Mesenchymal stem cell (in vitro differentiated cells and primary cell): ENCODE results near the gene EMX1.

Source experiments
- DNase-seq: peaks from one replicate; pipeline ENCODE4 v3.0.0-alpha.2; 2013
- H2AFZ ChIP-seq: one replicate; pipeline ENCODE4 v1.6.1; 2013; ENCODE audit warnings: low read depth, mild to moderate bottlenecking, control low read depth, inconsistent platforms, low read length, moderate library complexity
- H2AK5ac ChIP-seq: 2 replicates; pipeline ENCODE4 v1.6.1; 2013; ENCODE audit warnings: low read length, moderate library complexity, mild to moderate bottlenecking, inconsistent platforms; ENCODE audit not compliant: severe bottlenecking
- H2BK120ac ChIP-seq: one replicate; pipeline ENCODE4 v1.6.1; 2013; ENCODE audit warnings: low read depth, mild to moderate bottlenecking, inconsistent platforms, low read length, moderate library complexity
- H2BK12ac ChIP-seq, 2 experiments: one replicate each; pipeline ENCODE4 v1.6.1; 2013; ENCODE audit warnings: inconsistent platforms in 2 of 2, low read length in 2 of 2, mild to moderate bottlenecking in 2 of 2, moderate library complexity in 2 of 2, control low read depth in 1 of 2
- H2BK15ac ChIP-seq: one replicate; pipeline ENCODE4 v1.6.1; 2013; ENCODE audit warnings: mild to moderate bottlenecking, low read depth, inconsistent platforms; ENCODE audit not compliant: poor library complexity, severe bottlenecking
- H2BK5ac ChIP-seq: 2 replicates; pipeline ENCODE4 v1.6.1; 2013; ENCODE audit warnings: low read depth, mild to moderate bottlenecking, low read length, control low read depth, inconsistent platforms; ENCODE audit not compliant: poor library complexity, severe bottlenecking
- H3K14ac ChIP-seq, 2 experiments: one replicate each; pipeline ENCODE4 v1.6.1; 2013; ENCODE audit warnings: inconsistent platforms in 2 of 2, low read length in 2 of 2, control low read depth in 1 of 2, mild to moderate bottlenecking in 1 of 2, moderate library complexity in 1 of 2
- H3K18ac ChIP-seq, 2 experiments: one replicate each; pipeline ENCODE4 v1.6.1; 2013; ENCODE audit warnings: inconsistent platforms in 2 of 2, low read length in 2 of 2, control low read depth in 1 of 2, low read depth in 1 of 2, mild to moderate bottlenecking in 1 of 2
- H3K23ac ChIP-seq, 2 experiments: one replicate each; pipeline ENCODE4 v1.6.1; 2013; ENCODE audit warnings: inconsistent platforms in 2 of 2, low read length in 2 of 2, mild to moderate bottlenecking in 2 of 2, moderate library complexity in 2 of 2, control low read depth in 1 of 2
- H3K27ac ChIP-seq: 2 replicates; pipeline ENCODE4 v1.5.1; 2013; ENCODE audit warnings: mild to moderate bottlenecking, moderate library complexity, low read length, control low read depth, inconsistent platforms; ENCODE audit not compliant: poor library complexity, severe bottlenecking
- H3K27me3 ChIP-seq, 2 experiments: 2 replicates each; pipeline versions ENCODE4 v1.6.1 to v1.7.0; 2013; ENCODE audit warnings: low read length in 2 of 2, mild to moderate bottlenecking in 2 of 2, moderate library complexity in 2 of 2, control low read depth in 1 of 2, inconsistent platforms in 1 of 2; ENCODE audit not compliant: control insufficient read depth in 1 of 2, insufficient read depth in 1 of 2
- H3K36me3 ChIP-seq, 2 experiments: 2 replicates each; pipeline versions ENCODE4 v1.6.1 to v1.7.0; 2013; ENCODE audit warnings: low read length in 2 of 2, control low read depth in 1 of 2, inconsistent platforms in 1 of 2, low read depth in 1 of 2, mild to moderate bottlenecking in 1 of 2; ENCODE audit not compliant: insufficient read depth in 2 of 2, control insufficient read depth in 1 of 2
- H3K4ac ChIP-seq, 2 experiments: one replicate each; pipeline ENCODE4 v1.6.1; 2013; ENCODE audit warnings: inconsistent platforms in 2 of 2, low read length in 2 of 2, mild to moderate bottlenecking in 2 of 2, moderate library complexity in 2 of 2, control low read depth in 1 of 2, low read depth in 1 of 2
- H3K4me1 ChIP-seq: 2 replicates; pipeline ENCODE4 v1.6.1; 2013; ENCODE audit warnings: low read depth, low read length, control low read depth; ENCODE audit not compliant: control insufficient read depth, insufficient read depth
- H3K4me2 ChIP-seq: 2 replicates; pipeline ENCODE4 v1.6.1; 2013; ENCODE audit warnings: low read length, mild to moderate bottlenecking, inconsistent platforms; ENCODE audit not compliant: poor library complexity, severe bottlenecking
- H3K4me3 ChIP-seq, 2 experiments: 2 replicates each; pipeline versions ENCODE4 v1.5.1 to v1.7.0; 2013; ENCODE audit warnings: low read length in 2 of 2, mild to moderate bottlenecking in 2 of 2, control low read depth in 1 of 2, low read depth in 1 of 2; ENCODE audit not compliant: insufficient read depth in 1 of 2
- H3K79me1 ChIP-seq: replicated peaks from 2 replicates; pipeline ENCODE4 v1.6.1; 2013; ENCODE audit warnings: mild to moderate bottlenecking, control low read depth, low read length, inconsistent platforms; ENCODE audit not compliant: poor library complexity, severe bottlenecking
- H3K9ac ChIP-seq: 2 replicates; pipeline ENCODE4 v1.7.0; 2013; ENCODE audit warnings: mild to moderate bottlenecking, low read length, moderate library complexity
- H3K9me3 ChIP-seq: 2 replicates; pipeline ENCODE4 v1.7.0; 2013; ENCODE audit warnings: mild to moderate bottlenecking, low read length; ENCODE audit not compliant: control insufficient read depth
- H4K8ac ChIP-seq: one replicate; pipeline ENCODE4 v1.6.1; 2013; ENCODE audit warnings: inconsistent platforms, mild to moderate bottlenecking, low read length, moderate library complexity
- H4K91ac ChIP-seq: one replicate; pipeline ENCODE4 v1.6.1; 2013; ENCODE audit warnings: mild to moderate bottlenecking, low read length, inconsistent platforms
- WGBS: methylation state at CpG from one replicate; pipeline ENCODE4 v1.1.7; 2013; ENCODE audit warnings: mixed read lengths; 5-methylcytosine and 5-hydroxymethylcytosine counted together

The EMX1 gene

GRCh38 chr2:72962911-72963310, 45.6 kb downstream of the EMX1 start:
- Histone ChIP-seq H3K4ac (no peak overlapping the region), H2BK12ac (no peak overlapping the region), H3K27me3 (no peaks in the 10 kb centered on the region), H4K91ac (no peak overlapping the region), H3K36me3 (peaks cover 12 to 31% of the 10 kb centered on the region in 2 experiments), H2AFZ (no peak overlapping the region), H2BK120ac (no peak overlapping the region), H3K14ac (no peak overlapping the region), H3K18ac (no peak overlapping the region), H2BK5ac (no peak overlapping the region), H2BK15ac (no peak overlapping the region), H3K4me3 (no peak overlapping the region), H3K79me1 (no peaks in the 10 kb centered on the region), H3K27ac (no peak overlapping the region), H4K8ac (no peak overlapping the region), H3K9me3 (no peaks in the 10 kb centered on the region), H3K9ac (no peak overlapping the region), H3K23ac (no peak overlapping the region), H2AK5ac (no peak overlapping the region), H3K4me2 (no peak overlapping the region), H3K4me1 (peaks cover 17% of the 10 kb centered on the region)
- 71% methylated on average over 7 of the region's 7 CpGs for WGBS
- no peak for DNase-seq

GRCh38 chr2:72963423-72964145, 46.3 kb downstream of the EMX1 start:
- Histone ChIP-seq H3K4me2 (no peak overlapping the region), H3K36me3 (peaks cover 12 to 30% of the 10 kb centered on the region in 2 experiments), H3K27ac (no peak overlapping the region), H2BK15ac (no peak overlapping the region), H3K18ac (no peak overlapping the region), H3K4me1 (peaks cover 17% of the 10 kb centered on the region), H2BK120ac (no peak overlapping the region), H3K4me3 (no peak overlapping the region), H3K79me1 (no peaks in the 10 kb centered on the region), H3K27me3 (no peaks in the 10 kb centered on the region), H2AFZ (no peak overlapping the region), H2BK12ac (no peak overlapping the region), H4K91ac (no peak overlapping the region), H3K23ac (no peak overlapping the region), H3K9ac (no peak overlapping the region), H3K9me3 (no peaks in the 10 kb centered on the region), H3K14ac (no peak overlapping the region), H3K4ac (no peak overlapping the region), H4K8ac (no peak overlapping the region), H2BK5ac (no peak overlapping the region), H2AK5ac (no peak overlapping the region)
- no peak for DNase-seq
- WGBS, result 77% methylated on average over 10 of the region's 10 CpGs

GRCh38 chr2:72964146-72964525, 46.8 kb downstream of the EMX1 start:
- H3K9me3 ChIP-seq, result no peaks in the 10 kb centered on the region
- no peak overlapping the region for H3K14ac ChIP-seq
- no peak overlapping the region for H3K18ac ChIP-seq
- H3K27ac ChIP-seq, result no peak overlapping the region
- no peak overlapping the region for H3K4ac ChIP-seq
- 94% methylated on average over 6 of the region's 6 CpGs for WGBS
- no peak for DNase-seq
- no peaks in the 10 kb centered on the region for H3K79me1 ChIP-seq
- no peaks in the 10 kb centered on the region for H3K27me3 ChIP-seq
- no peak overlapping the region for H3K9ac ChIP-seq
- H3K4me2 ChIP-seq, result no peak overlapping the region
- H2BK15ac ChIP-seq, result no peak overlapping the region
- no peak overlapping the region for H2BK5ac ChIP-seq
- H4K8ac ChIP-seq, result no peak overlapping the region
- no peak overlapping the region for H2BK120ac ChIP-seq
- no peak overlapping the region for H2AK5ac ChIP-seq
- H3K23ac ChIP-seq, result no peak overlapping the region
- H3K4me3 ChIP-seq, result no peak overlapping the region
- peaks cover 17% of the 10 kb centered on the region for H3K4me1 ChIP-seq
- no peak overlapping the region for H2AFZ ChIP-seq
- H2BK12ac ChIP-seq, result no peak overlapping the region
- peaks cover 12 to 25% of the 10 kb centered on the region in 2 experiments for H3K36me3 ChIP-seq
- H4K91ac ChIP-seq, result no peak overlapping the region

- H3K4ac ChIP-seq, result no peak overlapping the region
- H3K79me1 ChIP-seq, result no peaks in the 10 kb centered on the region
- H3K27ac ChIP-seq, result no peak overlapping the region
- H3K4me2 ChIP-seq, result no peak overlapping the region
- no peak overlapping the region for H3K4me3 ChIP-seq
- no peak overlapping the region for H2BK5ac ChIP-seq
- peaks cover 17% of the 10 kb centered on the region for H3K4me1 ChIP-seq
- no peak overlapping the region for H2AK5ac ChIP-seq
- no peak overlapping the region for H3K23ac ChIP-seq
- H2BK15ac ChIP-seq, result no peak overlapping the region
- no peak overlapping the region for H2BK12ac ChIP-seq
- peak overlapping the region in 1 of 2 experiments; percentile 66 for H3K14ac ChIP-seq
- no peaks in the 10 kb centered on the region for H3K27me3 ChIP-seq
- no peak overlapping the region for H3K9ac ChIP-seq
- H2AFZ ChIP-seq, result no peak overlapping the region
- H2BK120ac ChIP-seq, result no peak overlapping the region
- peaks cover 12 to 21% of the 10 kb centered on the region in 2 experiments for H3K36me3 ChIP-seq
- H3K18ac ChIP-seq, result no peak overlapping the region
- DNase-seq, result no peak
- H4K8ac ChIP-seq, result no peak overlapping the region
- no peaks in the 10 kb centered on the region for H3K9me3 ChIP-seq
- no peak overlapping the region for H4K91ac ChIP-seq
- WGBS, result 85% methylated on average over 12 of the region's 12 CpGs
Measured at GRCh38 chr2:72965016-72965415, 47.7 kb downstream of the EMX1 start.
